ENCODE data around the gene INSR.
A peak's percentile ranks its signal among the peaks of the same experiment; 100 is the strongest.
"Not testable (repeated sequence)": the region's sequence is repeated elsewhere in the genome, so short reads cannot be mapped to it uniquely, and the experiment has no call there.

The INSR gene

GRCh38 chr19:7217861-7218260 lies 76.4 kb downstream of the INSR start:
- DNase-seq, result no peak

- no peak for DNase-seq
These were observed 77.8 kb downstream of the INSR start for GRCh38 chr19:7216373-7216902.

- no peak for DNase-seq
These were observed 79.0 kb downstream of the INSR start for GRCh38 chr19:7215176-7215575.

- DNase-seq, result no peak
These were observed 79.7 kb downstream of the INSR start for GRCh38 chr19:7214324-7215089.

GRCh38 chr19:7213628-7214323 lies 80.4 kb downstream of the INSR start:
- no peak for DNase-seq

GRCh38 chr19:7211191-7211951 lies 82.8 kb downstream of the INSR start:
- no peak for DNase-seq

- DNase-seq, result no peak
These were observed 83.9 kb downstream of the INSR start for GRCh38 chr19:7210359-7210758.

- DNase-seq, result not testable (repeated sequence)
These were observed 84.5 kb downstream of the INSR start for GRCh38 chr19:7209597-7210325.

GRCh38 chr19:7209036-7209435 lies 85.2 kb downstream of the INSR start:
- DNase-seq, result not testable (repeated sequence)

GRCh38 chr19:7203332-7203731 lies 90.9 kb downstream of the INSR start:
- DNase-seq, result no peak

GRCh38 chr19:7202888-7203287 lies 91.3 kb downstream of the INSR start:
- DNase-seq, result no peak

GRCh38 chr19:7200736-7201135 lies 93.5 kb downstream of the INSR start:
- no peak for DNase-seq

- no peak for DNase-seq
These were observed 94.3 kb downstream of the INSR start for GRCh38 chr19:7199613-7200533.

- DNase-seq, result peak; percentile 93
These were observed 96.2 kb downstream of the INSR start for GRCh38 chr19:7197760-7198696.

- peak; percentile 97 for DNase-seq
These were observed 97.0 kb downstream of the INSR start for GRCh38 chr19:7197119-7197759.

GRCh38 chr19:7196763-7197118 lies 97.5 kb downstream of the INSR start:
- DNase-seq, result no peak

GRCh38 chr19:7195046-7195445 lies 99.2 kb downstream of the INSR start:
- DNase-seq, result no peak

GRCh38 chr19:7194566-7194965 lies 99.6 kb downstream of the INSR start:
- DNase-seq, result no peak

GRCh38 chr19:7191946-7192691 lies 102.1 kb downstream of the INSR start:
- no peak for DNase-seq

Data from fibroblast of upper back skin (primary cell).